ENCODE results near the gene SURF1.

The SURF1 gene

GRCh38 chr9:133351526-133351907 lies 4.8 kb downstream of the SURF1 start:
- peaks cover 49% of the 10 kb centered on the region for H3K36me3 ChIP-seq (replicated peaks; ENCODE audit: low read depth, low read length)
- no peak overlapping the region for H3K4me3 ChIP-seq (ENCODE audit: low read length)
- no peak overlapping the region for H3K9ac ChIP-seq (ENCODE audit: low read length)
- peaks cover 38% of the 10 kb centered on the region for H4K20me1 ChIP-seq (ENCODE audit: insufficient read depth, low read length)
- H3K79me2 ChIP-seq (ENCODE audit: low read length) = peaks cover 53% of the 10 kb centered on the region
- TF ChIP-seq CTCF (IDR thresholded peaks at IDR 0.05; ENCODE audit: low read depth, low read length) = no peak
- no peak for TF ChIP-seq EZH2phosphoT487 (IDR thresholded peaks at IDR 0.05; ENCODE audit: low read depth)
- H3K9me3 ChIP-seq (ENCODE audit: insufficient read depth, low read length) = no peaks in the 10 kb centered on the region
- no peaks in the 10 kb centered on the region for H3K27me3 ChIP-seq (ENCODE audit: low read depth, low read length)
- H3K4me2 ChIP-seq (ENCODE audit: low read length) = no peak overlapping the region
- peaks cover 24% of the 10 kb centered on the region for H3K4me1 ChIP-seq (ENCODE audit: low read length)
- no peak overlapping the region for H2AFZ ChIP-seq (ENCODE audit: low read depth, low read length)
- H3K27ac ChIP-seq (ENCODE audit: low read length) = 0 out of 2 replicates have a peak overlapping the region, but pooled peaks have one; percentile 23

GRCh38 chr9:133349965-133350616 lies 6.2 kb downstream of the SURF1 start:
- H4K20me1 ChIP-seq (ENCODE audit: insufficient read depth, low read length) = peaks cover 42% of the 10 kb centered on the region
- no peaks in the 10 kb centered on the region for H3K27me3 ChIP-seq (ENCODE audit: low read depth, low read length)
- H3K9me3 ChIP-seq (ENCODE audit: insufficient read depth, low read length) = no peaks in the 10 kb centered on the region
- peaks cover 63% of the 10 kb centered on the region for H3K36me3 ChIP-seq (replicated peaks; ENCODE audit: low read depth, low read length)
- no peak overlapping the region for H3K9ac ChIP-seq (ENCODE audit: low read length)
- no peak overlapping the region for H3K27ac ChIP-seq (ENCODE audit: low read length)
- H3K79me2 ChIP-seq (ENCODE audit: low read length) = peaks cover 57% of the 10 kb centered on the region
- no peak overlapping the region for H2AFZ ChIP-seq (ENCODE audit: low read depth, low read length)
- H3K4me3 ChIP-seq (ENCODE audit: low read length) = 0 out of 2 replicates have a peak overlapping the region, but pooled peaks have one; percentile 89
- peak overlapping the region; percentile 96; the same call in 1 of the 2 replicates for H3K4me2 ChIP-seq (ENCODE audit: low read length)
- H3K4me1 ChIP-seq (ENCODE audit: low read length) = peaks cover 25% of the 10 kb centered on the region
- TF ChIP-seq EZH2phosphoT487 (IDR thresholded peaks at IDR 0.05; ENCODE audit: low read depth) (no peak), CTCF (IDR thresholded peaks at IDR 0.05; ENCODE audit: low read depth, low read length) (no peak)

- H2AFZ ChIP-seq (ENCODE audit: low read depth, low read length) = no peak overlapping the region
- H4K20me1 ChIP-seq (ENCODE audit: insufficient read depth, low read length) = peaks cover 42% of the 10 kb centered on the region
- H3K9me3 ChIP-seq (ENCODE audit: insufficient read depth, low read length) = no peaks in the 10 kb centered on the region
- no peaks in the 10 kb centered on the region for H3K27me3 ChIP-seq (ENCODE audit: low read depth, low read length)
- peak overlapping the region; percentile 81 for H3K27ac ChIP-seq (ENCODE audit: low read length)
- H3K4me2 ChIP-seq (ENCODE audit: low read length) = peak overlapping the region; percentile 96
- H3K79me2 ChIP-seq (ENCODE audit: low read length) = peaks cover 51% of the 10 kb centered on the region
- peaks cover 20% of the 10 kb centered on the region for H3K4me1 ChIP-seq (ENCODE audit: low read length)
- peak overlapping the region; percentile 100 for H3K9ac ChIP-seq (ENCODE audit: low read length)
- peaks cover 74% of the 10 kb centered on the region for H3K36me3 ChIP-seq (replicated peaks; ENCODE audit: low read depth, low read length)
- peak overlapping the region; percentile 89 for H3K4me3 ChIP-seq (ENCODE audit: low read length)
- TF ChIP-seq EZH2phosphoT487 (IDR thresholded peaks at IDR 0.05; ENCODE audit: low read depth) = no peak
- no peak for TF ChIP-seq CTCF (IDR thresholded peaks at IDR 0.05; ENCODE audit: low read depth, low read length)
Measured at GRCh38 chr9:133348718-133349573, 7.3 kb downstream of the SURF1 start.

Data from OCI-LY3 (cell line).